ENCODE data around the gene MYO1B. TPM values are rescaled to one million over a fixed set of nuclear protein-coding genes. Genes with fewer than 3 reads are reported as not detected.

MYO1B gene
- total RNA-seq, 1 donor from 2014 or later = 16.2 TPM

DNA sequence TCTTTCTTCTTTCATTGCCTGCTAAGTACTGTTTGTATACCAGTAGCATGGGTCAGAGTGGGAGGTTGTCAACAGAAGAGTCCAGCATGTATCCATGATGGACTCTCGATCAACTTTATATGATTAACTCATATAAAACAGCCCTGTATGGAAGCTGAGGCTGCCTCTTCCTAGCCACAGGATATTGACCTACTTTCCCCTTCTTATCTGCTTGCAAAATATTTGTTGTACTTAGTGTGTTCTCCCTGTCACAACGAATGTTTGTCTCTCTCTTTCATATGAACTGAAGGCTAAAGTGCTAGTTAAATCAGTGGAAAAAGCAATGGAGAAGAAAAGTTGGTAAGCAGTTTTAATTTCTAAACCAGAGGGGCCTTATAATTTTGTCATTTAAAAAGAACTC is 17.8 kb downstream of the MYO1B start:
- peak overlapping the region; percentile 45 for H3K27ac ChIP-seq (replicated peaks)
- H3K36me3 ChIP-seq = no peaks in the 10 kb centered on the region
- TF ChIP-seq, protein P1, sequence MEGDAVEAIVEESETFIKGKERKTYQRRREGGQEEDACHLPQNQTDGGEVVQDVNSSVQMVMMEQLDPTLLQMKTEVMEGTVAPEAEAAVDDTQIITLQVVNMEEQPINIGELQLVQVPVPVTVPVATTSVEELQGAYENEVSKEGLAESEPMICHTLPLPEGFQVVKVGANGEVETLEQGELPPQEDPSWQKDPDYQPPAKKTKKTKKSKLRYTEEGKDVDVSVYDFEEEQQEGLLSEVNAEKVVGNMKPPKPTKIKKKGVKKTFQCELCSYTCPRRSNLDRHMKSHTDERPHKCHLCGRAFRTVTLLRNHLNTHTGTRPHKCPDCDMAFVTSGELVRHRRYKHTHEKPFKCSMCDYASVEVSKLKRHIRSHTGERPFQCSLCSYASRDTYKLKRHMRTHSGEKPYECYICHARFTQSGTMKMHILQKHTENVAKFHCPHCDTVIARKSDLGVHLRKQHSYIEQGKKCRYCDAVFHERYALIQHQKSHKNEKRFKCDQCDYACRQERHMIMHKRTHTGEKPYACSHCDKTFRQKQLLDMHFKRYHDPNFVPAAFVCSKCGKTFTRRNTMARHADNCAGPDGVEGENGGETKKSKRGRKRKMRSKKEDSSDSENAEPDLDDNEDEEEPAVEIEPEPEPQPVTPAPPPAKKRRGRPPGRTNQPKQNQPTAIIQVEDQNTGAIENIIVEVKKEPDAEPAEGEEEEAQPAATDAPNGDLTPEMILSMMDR (IDR thresholded peaks at IDR 0.05; ENCODE audit: borderline replicate concordance) = no peak
- no peaks in the 10 kb centered on the region for H3K27me3 ChIP-seq (ENCODE audit: low read depth)
- peak overlapping the region; percentile 35 for H3K4me3 ChIP-seq
- intact Hi-C loops (cut with micrococcal nuclease) = no loop called here
- DNase-seq = no peak
- H3K9me3 ChIP-seq (replicated peaks) = no peaks in the 10 kb centered on the region
- peaks cover 66% of the 10 kb centered on the region for H3K4me1 ChIP-seq

- peak overlapping the region; percentile 35 for H3K4me3 ChIP-seq
- TF ChIP-seq, protein P1 (IDR thresholded peaks at IDR 0.05; ENCODE audit: borderline replicate concordance) = no peak
- intact Hi-C loops (cut with micrococcal nuclease) = no loop called here
Observed at GRCh38 chr2:191264647-191265081, 19.5 kb downstream of the MYO1B start.

DNA sequence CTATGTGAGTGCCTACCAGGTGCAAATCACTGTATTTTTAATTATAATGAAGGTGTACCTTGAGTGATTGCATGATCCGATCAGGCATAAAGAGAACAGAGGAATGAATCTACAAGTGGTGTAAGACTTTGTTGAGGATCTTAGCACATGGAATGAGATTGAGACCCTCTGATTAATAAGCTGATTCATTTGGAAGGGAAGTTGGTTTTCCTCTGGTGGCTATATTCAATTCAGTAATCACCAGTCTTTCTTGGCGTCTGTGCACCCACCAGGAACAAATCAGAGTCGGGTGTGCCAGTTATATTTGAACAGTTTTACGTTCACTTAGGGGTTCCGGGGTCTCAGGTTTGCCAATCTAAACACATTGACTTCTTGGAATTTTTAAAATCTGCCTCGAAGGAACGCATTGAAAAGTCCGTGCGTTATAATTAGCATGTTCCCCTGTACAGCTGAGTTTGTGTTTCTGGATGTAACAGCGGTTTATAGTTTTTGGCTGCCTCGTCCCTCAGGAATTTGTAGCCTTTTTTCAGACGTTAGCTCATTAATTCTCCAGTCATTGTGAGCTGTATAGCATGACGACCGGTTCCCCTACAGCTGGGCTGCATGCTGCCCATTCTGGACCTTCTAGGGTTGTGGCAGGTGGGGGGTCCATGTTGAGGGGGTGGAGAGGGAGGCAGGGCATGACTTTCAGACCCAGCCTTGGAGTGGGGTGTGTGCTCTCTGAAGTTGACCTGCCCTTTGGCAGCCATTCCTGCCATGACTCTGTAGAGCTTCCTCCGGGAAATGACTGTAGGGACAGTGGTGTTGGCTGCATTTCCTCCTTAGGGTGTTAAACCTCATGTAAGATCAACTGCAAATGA is 20.3 kb downstream of the MYO1B start:
- H3K9me3 ChIP-seq (replicated peaks) = no peaks in the 10 kb centered on the region
- H3K27me3 ChIP-seq (ENCODE audit: low read depth) = no peaks in the 10 kb centered on the region
- intact Hi-C loops (cut with micrococcal nuclease) = no loop called here
- H3K36me3 ChIP-seq = no peaks in the 10 kb centered on the region
- H3K27ac ChIP-seq (replicated peaks) = peak overlapping the region; percentile 76
- H3K4me3 ChIP-seq = peak overlapping the region; percentile 35
- DNase-seq = peak; percentile 18
- TF ChIP-seq, protein P1 (IDR thresholded peaks at IDR 0.05; ENCODE audit: borderline replicate concordance) = no peak
- peaks cover 80% of the 10 kb centered on the region for H3K4me1 ChIP-seq

More at GRCh38 chr2:191264647-191265081, 19.5 kb downstream of the MYO1B start:
- Histone ChIP-seq H3K4me1 (peaks cover 74% of the 10 kb centered on the region), H3K36me3 (no peaks in the 10 kb centered on the region), H3K27me3 (ENCODE audit: low read depth) (no peaks in the 10 kb centered on the region), H3K9me3 (replicated peaks) (no peaks in the 10 kb centered on the region), H3K27ac (replicated peaks) (peak overlapping the region; percentile 76)
- no peak for DNase-seq

DNA sequence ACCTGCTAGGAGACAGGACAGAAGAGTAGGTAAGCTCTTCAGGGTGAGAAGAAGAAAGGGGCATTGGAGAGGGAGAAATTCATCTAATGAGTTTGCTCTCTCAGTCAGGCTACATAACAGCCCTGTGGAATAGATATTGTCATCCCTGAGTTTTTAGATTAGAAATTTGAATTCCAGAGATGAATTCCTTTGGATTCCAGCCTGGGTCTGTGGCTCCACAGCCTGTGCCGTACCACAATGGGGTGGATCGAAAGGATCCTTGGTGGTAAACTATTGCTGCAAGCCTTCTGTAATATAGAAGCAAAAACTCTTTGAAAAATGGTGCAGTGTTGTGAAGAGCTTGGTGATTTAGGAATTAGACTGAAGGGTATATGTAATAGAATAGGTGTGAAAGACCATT is 21.0 kb downstream of the MYO1B start:
- H3K4me1 ChIP-seq = peaks cover 81% of the 10 kb centered on the region
- intact Hi-C loops (cut with micrococcal nuclease) = no loop called here
- no peaks in the 10 kb centered on the region for H3K27me3 ChIP-seq (ENCODE audit: low read depth)
- DNase-seq = no peak
- H3K4me3 ChIP-seq = peak overlapping the region; percentile 35
- TF ChIP-seq, protein P1 (IDR thresholded peaks at IDR 0.05; ENCODE audit: borderline replicate concordance) = no peak
- no peaks in the 10 kb centered on the region for H3K36me3 ChIP-seq
- peak overlapping the region; percentile 76 for H3K27ac ChIP-seq (replicated peaks)
- H3K9me3 ChIP-seq (replicated peaks) = no peaks in the 10 kb centered on the region

DNA sequence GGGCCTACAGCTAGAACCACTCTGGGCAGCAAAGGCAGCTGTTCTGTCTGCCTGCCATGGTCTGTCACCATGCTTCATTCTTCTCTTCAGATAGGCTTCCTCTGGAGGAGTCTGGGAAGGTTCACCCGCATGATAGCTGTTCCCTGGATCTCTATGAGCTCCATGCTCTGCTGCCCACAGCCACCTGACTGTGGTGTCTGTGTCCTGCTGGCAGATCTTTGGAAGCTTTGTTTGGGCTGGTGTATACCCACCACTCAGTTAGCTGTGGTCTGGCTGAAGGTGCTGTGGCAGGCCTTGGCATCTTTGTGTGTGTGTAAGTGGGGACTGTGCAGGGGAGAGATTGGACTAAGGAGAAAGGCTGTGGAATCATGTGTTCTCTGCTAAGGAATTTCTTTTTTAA is 23.4 kb downstream of the MYO1B start:
- TF ChIP-seq, protein P1 (IDR thresholded peaks at IDR 0.05; ENCODE audit: borderline replicate concordance) = no peak
- peaks cover 88% of the 10 kb centered on the region for H3K4me1 ChIP-seq
- H3K27me3 ChIP-seq (ENCODE audit: low read depth) = no peaks in the 10 kb centered on the region
- H3K27ac ChIP-seq (replicated peaks) = no peak overlapping the region
- H3K36me3 ChIP-seq = no peaks in the 10 kb centered on the region
- no peak overlapping the region for H3K4me3 ChIP-seq
- H3K9me3 ChIP-seq (replicated peaks) = no peaks in the 10 kb centered on the region
- no peak for DNase-seq
- intact Hi-C loops (cut with micrococcal nuclease) = no loop called here
